Effector CD8-positive, alpha-beta T cell (primary cell): Measurements from ENCODE around the gene OR52K1.
"Not testable (repeated sequence)": the region's sequence is repeated elsewhere in the genome, so short reads cannot be mapped to it uniquely, and the experiment has no call there.

ENCODE experiments used
- DNase-seq: peaks from one replicate; lab custom pipeline; 2025; lab: John Stamatoyannopoulos, UW
- total RNA-seq, 4 experiments: gene quantifications; one replicate each; lab custom pipeline; 2026; lab: John Stamatoyannopoulos, UW

Gene OR52K1
- total RNA-seq: 0 reads per million in 4 experiments

GRCh38 chr11:4482445-4482844 is at the start of gene OR52K1:
Gene OR52K1, plus strand, starts transcription at chr11:4482646. Its CDS starts 6,255 bp downstream, at chr11:4488901.
- no peak for DNase-seq

- no peak for DNase-seq
Observed at GRCh38 chr11:4433856-4434255, 48.6 kb upstream of the OR52K1 start.

GRCh38 chr11:4436411-4436810 is 46.0 kb upstream of the OR52K1 start:
- no peak for DNase-seq

GRCh38 chr11:4441515-4441914 is 40.9 kb upstream of the OR52K1 start:
- DNase-seq: no peak

GRCh38 chr11:4443232-4443891 is 39.1 kb upstream of the OR52K1 start:
- DNase-seq: no peak

- DNase-seq: no peak
Observed at GRCh38 chr11:4448995-4449394, 33.5 kb upstream of the OR52K1 start, which contains the start of gene OR52K2. Gene OR52K2, plus strand, starts transcription at chr11:4449295. Its CDS starts 45 bp downstream, at chr11:4449340.

GRCh38 chr11:4453118-4453517 is 29.3 kb upstream of the OR52K1 start:
- no peak for DNase-seq

- no peak for DNase-seq
Observed at GRCh38 chr11:4454021-4454420, 28.4 kb upstream of the OR52K1 start.

GRCh38 chr11:4455419-4455818 is 27.0 kb upstream of the OR52K1 start:
- no peak for DNase-seq

GRCh38 chr11:4459500-4459899 is 22.9 kb upstream of the OR52K1 start:
- no peak for DNase-seq

GRCh38 chr11:4460151-4460550 is 22.3 kb upstream of the OR52K1 start:
- DNase-seq: no peak

GRCh38 chr11:4464216-4465159 is 18.0 kb upstream of the OR52K1 start:
- no peak for DNase-seq

GRCh38 chr11:4465407-4465806 is 17.0 kb upstream of the OR52K1 start:
- DNase-seq: no peak

GRCh38 chr11:4466131-4466870 is 16.1 kb upstream of the OR52K1 start:
- no peak for DNase-seq

GRCh38 chr11:4466871-4467442 is 15.5 kb upstream of the OR52K1 start:
- DNase-seq: no peak

GRCh38 chr11:4467811-4468606 is 14.4 kb upstream of the OR52K1 start:
- DNase-seq: no peak

GRCh38 chr11:4479644-4480043 is 2.8 kb upstream of the OR52K1 start:
- no peak for DNase-seq

- no peak for DNase-seq
Observed at GRCh38 chr11:4480577-4481239, 1.7 kb upstream of the OR52K1 start.

GRCh38 chr11:4481240-4481582 is 1.2 kb upstream of the OR52K1 start:
- DNase-seq: no peak

GRCh38 chr11:4484310-4484709 is 1.9 kb downstream of the OR52K1 start:
- no peak for DNase-seq

- not testable (repeated sequence) for DNase-seq
Observed at GRCh38 chr11:4491405-4491804, 9.0 kb downstream of the OR52K1 start.
